Liver (tissue), 3 donors: ENCODE data around the gene INPP4B.

Source experiments
- CTCF ChIP-seq: fragments of 150-350 bp; IDR thresholded peaks from 2 replicates; pipeline ENCODE4 v1.5.1; 2017; ENCODE audit warnings: improper control_type of control experiment, low read depth, low read length; ENCODE audit not compliant: missing input control
- FOXA1 ChIP-seq: IDR thresholded peaks from 2 replicates; pipeline ENCODE4 v1.6.1; 2016; ENCODE audit warnings: antibody characterized with exemption
- GABPA ChIP-seq, 2 donors: IDR thresholded peaks in 1 of 2; conservative IDR thresholded peaks in 1 of 2; 2 replicates each; pipeline ENCODE4 v1.6.1; 2016; ENCODE audit warnings: antibody characterized with exemption in 2 of 2, mild to moderate bottlenecking in 1 of 2, moderate library complexity in 1 of 2
- JUND ChIP-seq, 2 donors: IDR thresholded peaks; 2 replicates each; pipeline ENCODE4 v1.6.1; 2016; ENCODE audit warnings: antibody characterized with exemption in 2 of 2
- MAX ChIP-seq: IDR thresholded peaks from 2 replicates; pipeline ENCODE4 v1.6.1; 2016; ENCODE audit warnings: antibody characterized with exemption
- NR2F2 ChIP-seq: IDR thresholded peaks from 2 replicates; pipeline ENCODE4 v1.6.1; 2016; ENCODE audit warnings: antibody characterized with exemption
- RAD21 ChIP-seq, 2 donors: IDR thresholded peaks; 2 replicates each; pipeline ENCODE4 v1.6.1; 2016; ENCODE audit warnings: antibody characterized with exemption in 2 of 2, mild to moderate bottlenecking in 2 of 2
- REST ChIP-seq: IDR thresholded peaks from 2 replicates; pipeline ENCODE4 v1.6.1; 2016; ENCODE audit warnings: antibody characterized with exemption, mild to moderate bottlenecking
- SP1 ChIP-seq: IDR thresholded peaks from 2 replicates; pipeline ENCODE4 v1.6.1; 2018; ENCODE audit warnings: antibody characterized with exemption, mild to moderate bottlenecking
- TAF1 ChIP-seq: conservative IDR thresholded peaks from 2 replicates; pipeline ENCODE4 v1.6.1; 2016; ENCODE audit warnings: antibody characterized with exemption, mild to moderate bottlenecking
- YY1 ChIP-seq: IDR thresholded peaks from 2 replicates; pipeline ENCODE4 v1.6.1; 2016; ENCODE audit warnings: antibody characterized with exemption, mild to moderate bottlenecking
- ZBTB33 ChIP-seq: IDR thresholded peaks from 2 replicates; pipeline ENCODE4 v1.6.1; 2016; ENCODE audit warnings: antibody characterized with exemption
- donor health status: healthy.
- donor health status: healthy.

GRCh38 chr4:142574306-142574705 is 271.8 kb downstream of the INPP4B start:
- no peak for TF ChIP-seq CTCF
- TF ChIP-seq REST = no peak
- TF ChIP-seq FOXA1 = no peak
- TF ChIP-seq TAF1 = no peak
- no peak for TF ChIP-seq NR2F2
- no peak for TF ChIP-seq JUND (IDR thresholded peaks at IDR 0.05)
- TF ChIP-seq GABPA (IDR thresholded peaks at IDR 0.05 in 1 of 2, conservative IDR thresholded peaks at IDR 0.05 in 1 of 2) = no peak
- TF ChIP-seq ZBTB33 = no peak
- no peak for TF ChIP-seq MAX
- no peak for TF ChIP-seq YY1
- no peak for TF ChIP-seq RAD21 (IDR thresholded peaks at IDR 0.05)
- no peak for TF ChIP-seq SP1
